HEK293 (cell line): ENCODE data around the gene AFF1.

ENCODE experiments used
- KLF7 ChIP-seq: fragments of 450-650 bp; formaldehyde crosslinking; IDR thresholded peaks from 2 replicates; pipeline ENCODE4 v1.5.1; 2016; ENCODE audit warnings: missing biosample characterization, missing genetic modification characterization, borderline replicate concordance
- MYNN ChIP-seq: fragments of 450-650 bp; formaldehyde crosslinking; IDR thresholded peaks from 2 replicates; pipeline ENCODE4 v1.5.1; 2016; ENCODE audit warnings: missing biosample characterization, missing genetic modification characterization, borderline replicate concordance
- SETDB1 ChIP-seq: IDR thresholded peaks from one replicate; pipeline ENCODE4 v1.6.1; 2017; ENCODE audit warnings: mild to moderate bottlenecking, low read length, moderate library complexity, mixed read lengths; ENCODE audit not compliant: insufficient read length
- YY2 ChIP-seq: fragments of 450-650 bp; formaldehyde crosslinking; IDR thresholded peaks from 2 replicates; pipeline ENCODE4 v1.5.1; 2016; ENCODE audit warnings: missing biosample characterization, missing genetic modification characterization
- ZBTB20 ChIP-seq: fragments of 450-650 bp; formaldehyde crosslinking; IDR thresholded peaks from 2 replicates; pipeline ENCODE4 v1.5.1; 2016; ENCODE audit warnings: missing biosample characterization, missing genetic modification characterization
- ZBTB8A ChIP-seq: fragments of 450-650 bp; formaldehyde crosslinking; IDR thresholded peaks from 2 replicates; pipeline ENCODE4 v1.5.1; 2016; ENCODE audit warnings: missing biosample characterization, missing genetic modification characterization
- ZNF175 ChIP-seq: fragments of 450-650 bp; formaldehyde crosslinking; IDR thresholded peaks from 2 replicates; pipeline ENCODE4 v1.5.1; 2016; ENCODE audit warnings: missing biosample characterization, missing genetic modification characterization
- ZNF184 ChIP-seq: fragments of 450-650 bp; IDR thresholded peaks from 2 replicates; pipeline ENCODE4 v1.5.1; 2018; ENCODE audit warnings: missing biosample characterization, mild to moderate bottlenecking, missing genetic modification characterization
- ZNF19 ChIP-seq: fragments of 450-650 bp; formaldehyde crosslinking; IDR thresholded peaks from 2 replicates; pipeline ENCODE4; 2016; ENCODE audit warnings: missing biosample characterization, missing genetic modification characterization, low read depth
- ZNF202 ChIP-seq: fragments of 450-650 bp; formaldehyde crosslinking; IDR thresholded peaks from 2 replicates; pipeline ENCODE4 v1.5.1; 2016; ENCODE audit warnings: missing biosample characterization, missing genetic modification characterization, borderline replicate concordance
- ZNF239 ChIP-seq: fragments of 450-650 bp; formaldehyde crosslinking; IDR thresholded peaks from 2 replicates; pipeline ENCODE4 v1.5.1; 2016; ENCODE audit warnings: missing biosample characterization, missing genetic modification characterization
- ZNF248 ChIP-seq: fragments of 450-650 bp; formaldehyde crosslinking; IDR thresholded peaks from 2 replicates; pipeline ENCODE4 v1.5.1; 2017; ENCODE audit warnings: missing biosample characterization, missing genetic modification characterization
- ZNF266 ChIP-seq: fragments of 450-650 bp; formaldehyde crosslinking; IDR thresholded peaks from 2 replicates; pipeline ENCODE4 v1.5.1; 2016; ENCODE audit warnings: missing biosample characterization, missing genetic modification characterization, low read depth
- ZNF354C ChIP-seq: fragments of 450-650 bp; formaldehyde crosslinking; IDR thresholded peaks from 2 replicates; pipeline ENCODE4 v1.5.1; 2016; ENCODE audit warnings: missing biosample characterization, missing genetic modification characterization, low read depth, borderline replicate concordance
- ZNF37A ChIP-seq: fragments of 450-650 bp; IDR thresholded peaks from 2 replicates; pipeline ENCODE4 v1.5.1; 2018; ENCODE audit warnings: missing biosample characterization, missing genetic modification characterization
- ZNF404 ChIP-seq: fragments of 450-650 bp; formaldehyde crosslinking; IDR thresholded peaks from 2 replicates; pipeline ENCODE4 v1.5.1; 2017; ENCODE audit warnings: missing biosample characterization, missing genetic modification characterization
- ZNF548 ChIP-seq: fragments of 450-650 bp; formaldehyde crosslinking; IDR thresholded peaks from 2 replicates; pipeline ENCODE4 v1.5.1; 2016; ENCODE audit warnings: missing biosample characterization, missing genetic modification characterization
- ZNF623 ChIP-seq: fragments of 450-650 bp; formaldehyde crosslinking; IDR thresholded peaks from 2 replicates; pipeline ENCODE4 v1.5.1; 2016; ENCODE audit warnings: missing biosample characterization, missing genetic modification characterization
- TF ChIP-seq, protein P1 (sequence below): fragments of 450-650 bp; formaldehyde crosslinking; IDR thresholded peaks from 2 replicates; pipeline ENCODE4 v1.5.1; 2017; ENCODE audit warnings: missing biosample characterization, missing genetic modification characterization
- TF ChIP-seq, protein P2 (sequence below): fragments of 450-650 bp; formaldehyde crosslinking; IDR thresholded peaks from 2 replicates; pipeline ENCODE4 v1.5.1; 2016; ENCODE audit warnings: missing biosample characterization, missing genetic modification characterization
- TF ChIP-seq, protein P3 (sequence below): fragments of 450-650 bp; formaldehyde crosslinking; IDR thresholded peaks from 2 replicates; pipeline ENCODE4 v1.5.1; 2017; ENCODE audit warnings: missing biosample characterization, missing genetic modification characterization
- TF ChIP-seq, protein P4 (sequence below): fragments of 450-650 bp; formaldehyde crosslinking; IDR thresholded peaks from 2 replicates; pipeline ENCODE4 v1.5.1; 2016; ENCODE audit warnings: missing biosample characterization, missing genetic modification characterization
- TF ChIP-seq, protein P5 (sequence below): fragments of 450-650 bp; formaldehyde crosslinking; IDR thresholded peaks from 2 replicates; pipeline ENCODE4 v1.5.1; 2016; ENCODE audit warnings: missing biosample characterization, missing genetic modification characterization, borderline replicate concordance
- TF ChIP-seq, protein P6 (sequence below): fragments of 450-650 bp; formaldehyde crosslinking; conservative IDR thresholded peaks from 2 replicates; pipeline ENCODE4 v1.5.1; 2016; ENCODE audit warnings: low read depth, missing biosample characterization, missing genetic modification characterization
- TF ChIP-seq, protein P7 (sequence below): IDR thresholded peaks from 2 replicates; pipeline ENCODE4 v1.6.1; 2011; ENCODE audit warnings: mild to moderate bottlenecking, low read depth, low read length, borderline replicate concordance

The AFF1 gene

DNA sequence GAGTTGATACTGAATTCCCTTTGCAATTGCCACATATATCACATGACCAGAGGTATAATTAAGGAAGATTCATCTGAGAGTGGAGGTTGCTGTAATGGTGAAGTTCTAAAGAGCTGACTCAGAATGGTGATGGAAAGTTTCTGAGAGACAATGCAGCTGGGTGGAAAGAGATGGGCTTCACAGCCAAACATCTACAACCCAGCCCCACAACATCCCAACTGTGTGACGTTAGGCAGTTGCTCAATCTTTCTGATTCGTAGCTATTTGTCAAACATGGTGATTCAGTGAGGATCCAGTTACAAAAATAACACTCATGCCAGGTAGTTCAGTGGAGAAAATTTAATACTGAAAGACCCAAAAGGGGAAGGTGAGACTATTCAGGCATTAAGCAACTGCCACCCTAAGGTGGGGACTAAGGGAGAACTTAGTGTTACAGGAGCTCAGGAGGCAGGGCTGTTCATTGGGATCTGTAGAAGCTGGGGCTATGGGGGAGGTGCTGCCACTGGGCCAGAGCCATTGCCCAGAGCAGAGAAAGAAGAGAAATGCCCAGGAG is 6.9 kb upstream of the AFF1 start (continued):
- TF ChIP-seq, protein P1, sequence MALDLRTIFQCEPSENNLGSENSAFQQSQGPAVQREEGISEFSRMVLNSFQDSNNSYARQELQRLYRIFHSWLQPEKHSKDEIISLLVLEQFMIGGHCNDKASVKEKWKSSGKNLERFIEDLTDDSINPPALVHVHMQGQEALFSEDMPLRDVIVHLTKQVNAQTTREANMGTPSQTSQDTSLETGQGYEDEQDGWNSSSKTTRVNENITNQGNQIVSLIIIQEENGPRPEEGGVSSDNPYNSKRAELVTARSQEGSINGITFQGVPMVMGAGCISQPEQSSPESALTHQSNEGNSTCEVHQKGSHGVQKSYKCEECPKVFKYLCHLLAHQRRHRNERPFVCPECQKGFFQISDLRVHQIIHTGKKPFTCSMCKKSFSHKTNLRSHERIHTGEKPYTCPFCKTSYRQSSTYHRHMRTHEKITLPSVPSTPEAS (tag by site-specific recombination) = no peak
- TF ChIP-seq, protein P2, sequence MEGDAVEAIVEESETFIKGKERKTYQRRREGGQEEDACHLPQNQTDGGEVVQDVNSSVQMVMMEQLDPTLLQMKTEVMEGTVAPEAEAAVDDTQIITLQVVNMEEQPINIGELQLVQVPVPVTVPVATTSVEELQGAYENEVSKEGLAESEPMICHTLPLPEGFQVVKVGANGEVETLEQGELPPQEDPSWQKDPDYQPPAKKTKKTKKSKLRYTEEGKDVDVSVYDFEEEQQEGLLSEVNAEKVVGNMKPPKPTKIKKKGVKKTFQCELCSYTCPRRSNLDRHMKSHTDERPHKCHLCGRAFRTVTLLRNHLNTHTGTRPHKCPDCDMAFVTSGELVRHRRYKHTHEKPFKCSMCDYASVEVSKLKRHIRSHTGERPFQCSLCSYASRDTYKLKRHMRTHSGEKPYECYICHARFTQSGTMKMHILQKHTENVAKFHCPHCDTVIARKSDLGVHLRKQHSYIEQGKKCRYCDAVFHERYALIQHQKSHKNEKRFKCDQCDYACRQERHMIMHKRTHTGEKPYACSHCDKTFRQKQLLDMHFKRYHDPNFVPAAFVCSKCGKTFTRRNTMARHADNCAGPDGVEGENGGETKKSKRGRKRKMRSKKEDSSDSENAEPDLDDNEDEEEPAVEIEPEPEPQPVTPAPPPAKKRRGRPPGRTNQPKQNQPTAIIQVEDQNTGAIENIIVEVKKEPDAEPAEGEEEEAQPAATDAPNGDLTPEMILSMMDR = no peak
- TF ChIP-seq SETDB1 (no peak), YY2 (no peak), ZNF404 (tag by site-specific recombination) (no peak), ZNF623 (tag by site-specific recombination) (no peak), ZNF248 (tag by site-specific recombination) (no peak), ZNF266 (tag by site-specific recombination) (no peak), ZNF37A (tag by site-specific recombination) (no peak), ZNF202 (tag by site-specific recombination) (no peak), ZNF354C (tag by site-specific recombination) (no peak), ZBTB8A (no peak), ZNF19 (no peak), ZNF239 (no peak), MYNN (no peak), ZNF184 (peak; percentile 65; the same call in 1 of the 2 replicates), ZBTB20 (tag by site-specific recombination) (no peak), ZNF548 (no peak), ZNF175 (no peak), KLF7 (tag by site-specific recombination) (no peak)
- TF ChIP-seq, protein P3, sequence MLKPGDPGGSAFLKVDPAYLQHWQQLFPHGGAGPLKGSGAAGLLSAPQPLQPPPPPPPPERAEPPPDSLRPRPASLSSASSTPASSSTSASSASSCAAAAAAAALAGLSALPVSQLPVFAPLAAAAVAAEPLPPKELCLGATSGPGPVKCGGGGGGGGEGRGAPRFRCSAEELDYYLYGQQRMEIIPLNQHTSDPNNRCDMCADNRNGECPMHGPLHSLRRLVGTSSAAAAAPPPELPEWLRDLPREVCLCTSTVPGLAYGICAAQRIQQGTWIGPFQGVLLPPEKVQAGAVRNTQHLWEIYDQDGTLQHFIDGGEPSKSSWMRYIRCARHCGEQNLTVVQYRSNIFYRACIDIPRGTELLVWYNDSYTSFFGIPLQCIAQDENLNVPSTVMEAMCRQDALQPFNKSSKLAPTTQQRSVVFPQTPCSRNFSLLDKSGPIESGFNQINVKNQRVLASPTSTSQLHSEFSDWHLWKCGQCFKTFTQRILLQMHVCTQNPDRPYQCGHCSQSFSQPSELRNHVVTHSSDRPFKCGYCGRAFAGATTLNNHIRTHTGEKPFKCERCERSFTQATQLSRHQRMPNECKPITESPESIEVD (tag by site-specific recombination) = peak; percentile 34; the same call in 1 of the 2 replicates
- TF ChIP-seq, protein P4, sequence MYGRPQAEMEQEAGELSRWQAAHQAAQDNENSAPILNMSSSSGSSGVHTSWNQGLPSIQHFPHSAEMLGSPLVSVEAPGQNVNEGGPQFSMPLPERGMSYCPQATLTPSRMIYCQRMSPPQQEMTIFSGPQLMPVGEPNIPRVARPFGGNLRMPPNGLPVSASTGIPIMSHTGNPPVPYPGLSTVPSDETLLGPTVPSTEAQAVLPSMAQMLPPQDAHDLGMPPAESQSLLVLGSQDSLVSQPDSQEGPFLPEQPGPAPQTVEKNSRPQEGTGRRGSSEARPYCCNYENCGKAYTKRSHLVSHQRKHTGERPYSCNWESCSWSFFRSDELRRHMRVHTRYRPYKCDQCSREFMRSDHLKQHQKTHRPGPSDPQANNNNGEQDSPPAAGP (tag by site-specific recombination) = peak; percentile 88
- TF ChIP-seq, protein P5, sequence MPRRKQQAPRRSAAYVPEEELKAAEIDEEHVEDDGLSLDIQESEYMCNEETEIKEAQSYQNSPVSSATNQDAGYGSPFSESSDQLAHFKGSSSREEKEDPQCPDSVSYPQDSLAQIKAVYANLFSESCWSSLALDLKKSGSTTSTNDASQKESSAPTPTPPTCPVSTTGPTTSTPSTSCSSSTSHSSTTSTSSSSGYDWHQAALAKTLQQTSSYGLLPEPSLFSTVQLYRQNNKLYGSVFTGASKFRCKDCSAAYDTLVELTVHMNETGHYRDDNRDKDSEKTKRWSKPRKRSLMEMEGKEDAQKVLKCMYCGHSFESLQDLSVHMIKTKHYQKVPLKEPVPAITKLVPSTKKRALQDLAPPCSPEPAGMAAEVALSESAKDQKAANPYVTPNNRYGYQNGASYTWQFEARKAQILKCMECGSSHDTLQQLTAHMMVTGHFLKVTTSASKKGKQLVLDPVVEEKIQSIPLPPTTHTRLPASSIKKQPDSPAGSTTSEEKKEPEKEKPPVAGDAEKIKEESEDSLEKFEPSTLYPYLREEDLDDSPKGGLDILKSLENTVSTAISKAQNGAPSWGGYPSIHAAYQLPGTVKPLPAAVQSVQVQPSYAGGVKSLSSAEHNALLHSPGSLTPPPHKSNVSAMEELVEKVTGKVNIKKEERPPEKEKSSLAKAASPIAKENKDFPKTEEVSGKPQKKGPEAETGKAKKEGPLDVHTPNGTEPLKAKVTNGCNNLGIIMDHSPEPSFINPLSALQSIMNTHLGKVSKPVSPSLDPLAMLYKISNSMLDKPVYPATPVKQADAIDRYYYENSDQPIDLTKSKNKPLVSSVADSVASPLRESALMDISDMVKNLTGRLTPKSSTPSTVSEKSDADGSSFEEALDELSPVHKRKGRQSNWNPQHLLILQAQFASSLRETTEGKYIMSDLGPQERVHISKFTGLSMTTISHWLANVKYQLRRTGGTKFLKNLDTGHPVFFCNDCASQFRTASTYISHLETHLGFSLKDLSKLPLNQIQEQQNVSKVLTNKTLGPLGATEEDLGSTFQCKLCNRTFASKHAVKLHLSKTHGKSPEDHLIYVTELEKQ (tag by site-specific recombination) = peak; percentile 28; the same call in 1 of the 2 replicates
- TF ChIP-seq, protein P6, sequence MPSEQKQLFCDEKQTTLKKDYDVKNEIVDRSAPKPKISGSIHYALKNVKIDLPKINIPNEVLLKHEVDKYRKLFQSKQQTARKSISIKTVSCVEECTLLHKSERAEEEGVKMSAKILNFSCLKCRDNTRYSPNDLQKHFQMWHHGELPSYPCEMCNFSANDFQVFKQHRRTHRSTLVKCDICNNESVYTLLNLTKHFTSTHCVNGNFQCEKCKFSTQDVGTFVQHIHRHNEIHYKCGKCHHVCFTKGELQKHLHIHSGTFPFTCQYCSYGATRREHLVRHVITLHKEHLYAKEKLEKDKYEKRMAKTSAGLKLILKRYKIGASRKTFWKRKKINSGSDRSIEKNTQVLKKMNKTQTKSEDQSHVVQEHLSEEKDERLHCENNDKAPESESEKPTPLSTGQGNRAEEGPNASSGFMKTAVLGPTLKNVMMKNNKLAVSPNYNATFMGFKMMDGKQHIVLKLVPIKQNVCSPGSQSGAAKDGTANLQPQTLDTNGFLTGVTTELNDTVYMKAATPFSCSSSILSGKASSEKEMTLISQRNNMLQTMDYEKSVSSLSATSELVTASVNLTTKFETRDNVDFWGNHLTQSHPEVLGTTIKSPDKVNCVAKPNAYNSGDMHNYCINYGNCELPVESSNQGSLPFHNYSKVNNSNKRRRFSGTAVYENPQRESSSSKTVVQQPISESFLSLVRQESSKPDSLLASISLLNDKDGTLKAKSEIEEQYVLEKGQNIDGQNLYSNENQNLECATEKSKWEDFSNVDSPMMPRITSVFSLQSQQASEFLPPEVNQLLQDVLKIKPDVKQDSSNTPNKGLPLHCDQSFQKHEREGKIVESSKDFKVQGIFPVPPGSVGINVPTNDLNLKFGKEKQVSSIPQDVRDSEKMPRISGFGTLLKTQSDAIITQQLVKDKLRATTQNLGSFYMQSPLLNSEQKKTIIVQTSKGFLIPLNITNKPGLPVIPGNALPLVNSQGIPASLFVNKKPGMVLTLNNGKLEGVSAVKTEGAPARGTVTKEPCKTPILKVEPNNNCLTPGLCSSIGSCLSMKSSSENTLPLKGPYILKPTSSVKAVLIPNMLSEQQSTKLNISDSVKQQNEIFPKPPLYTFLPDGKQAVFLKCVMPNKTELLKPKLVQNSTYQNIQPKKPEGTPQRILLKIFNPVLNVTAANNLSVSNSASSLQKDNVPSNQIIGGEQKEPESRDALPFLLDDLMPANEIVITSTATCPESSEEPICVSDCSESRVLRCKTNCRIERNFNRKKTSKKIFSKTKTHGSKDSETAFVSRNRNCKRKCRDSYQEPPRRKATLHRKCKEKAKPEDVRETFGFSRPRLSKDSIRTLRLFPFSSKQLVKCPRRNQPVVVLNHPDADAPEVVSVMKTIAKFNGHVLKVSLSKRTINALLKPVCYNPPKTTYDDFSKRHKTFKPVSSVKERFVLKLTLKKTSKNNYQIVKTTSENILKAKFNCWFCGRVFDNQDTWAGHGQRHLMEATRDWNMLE (tag by site-specific recombination) = no peak; the same call in 1 of the 2 replicates
- TF ChIP-seq, protein P7, sequence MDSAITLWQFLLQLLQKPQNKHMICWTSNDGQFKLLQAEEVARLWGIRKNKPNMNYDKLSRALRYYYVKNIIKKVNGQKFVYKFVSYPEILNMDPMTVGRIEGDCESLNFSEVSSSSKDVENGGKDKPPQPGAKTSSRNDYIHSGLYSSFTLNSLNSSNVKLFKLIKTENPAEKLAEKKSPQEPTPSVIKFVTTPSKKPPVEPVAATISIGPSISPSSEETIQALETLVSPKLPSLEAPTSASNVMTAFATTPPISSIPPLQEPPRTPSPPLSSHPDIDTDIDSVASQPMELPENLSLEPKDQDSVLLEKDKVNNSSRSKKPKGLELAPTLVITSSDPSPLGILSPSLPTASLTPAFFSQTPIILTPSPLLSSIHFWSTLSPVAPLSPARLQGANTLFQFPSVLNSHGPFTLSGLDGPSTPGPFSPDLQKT = no peak
